Brain microvascular endothelial cell (primary cell): ENCODE data around the gene SCAPER.
A peak's percentile ranks its signal among the peaks of the same experiment; 100 is the strongest.

Experiments
- DNase-seq: peaks from one replicate; pipeline ENCODE4 v3.0.0-alpha.2; 2020
- H3K27ac ChIP-seq: fragments of 250-450 bp; sonication (Bioruptor Pico); 2 replicates; pipeline ENCODE4 v1.5.1; 2020; ENCODE audit warnings: mild to moderate bottlenecking, moderate library complexity
- H3K27me3 ChIP-seq: fragments of 250-450 bp; sonication (Bioruptor Pico); replicated peaks from 2 replicates; pipeline ENCODE4 v1.5.1; 2020; ENCODE audit warnings: mild to moderate bottlenecking
- H3K36me3 ChIP-seq: fragments of 250-450 bp; sonication (Bioruptor Pico); replicated peaks from 2 replicates; pipeline ENCODE4 v1.5.1; 2020; ENCODE audit warnings: mild to moderate bottlenecking
- H3K4me3 ChIP-seq: 2 replicates; pipeline ENCODE4 v1.5.1; 2011; ENCODE audit warnings: low read depth, mild to moderate bottlenecking, control low read depth, low read length, moderate library complexity
- CTCF ChIP-seq: IDR thresholded peaks from 2 replicates; pipeline ENCODE4 v1.5.1; 2011; ENCODE audit warnings: low read depth, mild to moderate bottlenecking, moderate library complexity, low read length, control low read depth, inconsistent platforms; ENCODE audit errors: missing control alignments
- in situ Hi-C: cut with HindIII; loops from 2 replicates; pipeline ENCODE4 v1.10.0; 2017; ENCODE audit warnings: low sequenced_read_pairs, low pct_ligation_motif_present

SCAPER gene

GRCh38 chr15:76312540-76313174, 592.5 kb downstream of the SCAPER start:
- Histone ChIP-seq H3K27me3 (no peaks in the 10 kb centered on the region), H3K4me3 (no peak overlapping the region), H3K27ac (no peak overlapping the region), H3K36me3 (no peaks in the 10 kb centered on the region)
- DNase-seq = no peak
- TF ChIP-seq CTCF = no peak
- in situ Hi-C loops = no loop called here

GRCh38 chr15:76311100-76311953, 593.8 kb downstream of the SCAPER start, which contains the start of gene ETFA:
Gene ETFA (minus strand): TSS chr15:76311469. CDS start chr15:76311388, 81 bp downstream.
- in situ Hi-C loops = no loop called here
- DNase-seq = peak; percentile 94

GRCh38 chr15:76310475-76311099, 594.6 kb downstream of the SCAPER start:
- peak overlapping the region; percentile 72 for H3K27ac ChIP-seq
- in situ Hi-C loops = no loop called here
- TF ChIP-seq CTCF = no peak
- H3K4me3 ChIP-seq = peak overlapping the region; percentile 91
- H3K36me3 ChIP-seq = no peaks in the 10 kb centered on the region
- DNase-seq = no peak
- H3K27me3 ChIP-seq = no peaks in the 10 kb centered on the region

More at GRCh38 chr15:76311100-76311953, 593.8 kb downstream of the SCAPER start, which contains the start of gene ETFA:
- Histone ChIP-seq H3K4me3 (peak within 1 kb of the TSS; percentile 91), H3K27me3 (no peaks in the 10 kb centered on the region), H3K27ac (peak within 1 kb of the TSS; percentile 72), H3K36me3 (no peaks in the 10 kb centered on the region)
- TF ChIP-seq CTCF = no peak

GRCh38 chr15:76309601-76310330, 595.4 kb downstream of the SCAPER start:
- H3K27me3 ChIP-seq = no peaks in the 10 kb centered on the region
- no peak for DNase-seq
- no peaks in the 10 kb centered on the region for H3K36me3 ChIP-seq
- in situ Hi-C loops = no loop called here
- no peak overlapping the region for H3K27ac ChIP-seq
- peak overlapping the region; percentile 91 for H3K4me3 ChIP-seq
- no peak for TF ChIP-seq CTCF

- no peak for TF ChIP-seq CTCF
- Histone ChIP-seq H3K27ac (no peak overlapping the region), H3K27me3 (no peaks in the 10 kb centered on the region), H3K36me3 (no peaks in the 10 kb centered on the region), H3K4me3 (no peak overlapping the region)
- DNase-seq = no peak
- in situ Hi-C loops = no loop called here
Measured at GRCh38 chr15:76303909-76304308, 601.2 kb downstream of the SCAPER start.
